ENCODE measurements around the gene ZNF326. TPM values are rescaled to one million over a fixed set of nuclear protein-coding genes. Genes with fewer than 3 reads are reported as not detected.

Gene ZNF326

DNA sequence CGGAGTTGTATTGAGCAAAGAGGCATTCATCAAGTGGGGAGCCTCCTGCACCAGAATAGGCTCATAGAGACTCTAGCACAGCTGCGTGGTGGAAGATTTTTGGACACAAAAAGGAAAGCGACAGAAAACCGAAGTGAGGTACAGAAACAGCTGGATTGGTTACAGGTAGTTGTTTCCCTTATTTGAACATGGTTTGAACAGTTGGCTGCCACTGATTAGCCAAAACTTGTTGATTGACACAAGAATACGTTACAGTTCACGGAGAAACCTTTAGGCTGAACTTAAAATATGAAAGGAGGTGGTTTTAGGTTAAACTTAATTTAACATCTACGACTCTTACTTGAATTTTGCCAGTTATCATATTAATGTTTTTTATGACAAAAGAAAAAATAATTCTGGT lies 89.1 kb downstream of the ZNF326 start:
- H4K8ac ChIP-seq (ENCODE audit: low read depth, low read length) = no peak overlapping the region
- H4K91ac ChIP-seq (ENCODE audit: low read depth, low read length, poor library complexity) = no peak overlapping the region
- no peak overlapping the region for H2AFZ ChIP-seq (ENCODE audit: low read length)
- no peak overlapping the region for H3K4me3 ChIP-seq (ENCODE audit: low read length in 2 of 2)
- H2BK120ac ChIP-seq (ENCODE audit: low read depth, low read length) = no peak overlapping the region
- H3K4me1 ChIP-seq (ENCODE audit: control insufficient read depth in 2 of 2, insufficient read depth in 1 of 2, low read depth in 1 of 2, low read length in 2 of 2) = no peaks in the 10 kb centered on the region
- no peaks in the 10 kb centered on the region for H3K9me3 ChIP-seq (replicated peaks in 1 of 2; ENCODE audit: control insufficient read depth in 2 of 2, insufficient read depth in 1 of 2, low read depth in 1 of 2, low read length in 2 of 2)
- H3K27ac ChIP-seq (replicated peaks; ENCODE audit: low read length) = no peak overlapping the region
- H3K18ac ChIP-seq (ENCODE audit: low read length) = no peak overlapping the region
- no CpG with 5 or more reads among the region's 7 CpGs for WGBS, 2 donors (ENCODE audit: extremely low coverage in 2 of 2, insufficient read length in 2 of 2, insufficient replicate concordance in 1 of 2)
- H3K79me1 ChIP-seq (ENCODE audit: low read depth, low read length) = no peaks in the 10 kb centered on the region
- H3K4me2 ChIP-seq (ENCODE audit: insufficient read depth, low read length, poor library complexity, severe bottlenecking) = no peak overlapping the region
- H2AK5ac ChIP-seq (ENCODE audit: low read depth, low read length) = no peak overlapping the region
- H2BK15ac ChIP-seq (ENCODE audit: low read length) = no peak overlapping the region
- no peak overlapping the region for H3K14ac ChIP-seq (ENCODE audit: low read length)
- DNase-seq (ENCODE audit: low spot score) = no peak
- H2BK12ac ChIP-seq (ENCODE audit: low read length) = no peak overlapping the region
- no peak overlapping the region for H3K23ac ChIP-seq (ENCODE audit: low read depth, low read length, poor library complexity)
- H3K36me3 ChIP-seq (replicated peaks in 1 of 2; ENCODE audit: control insufficient read depth in 2 of 2, insufficient read depth in 2 of 2, low read length in 2 of 2) = no peaks in the 10 kb centered on the region
- H3K27me3 ChIP-seq (ENCODE audit: control insufficient read depth in 3 of 3, insufficient read depth in 3 of 3, low read depth in 1 of 3, low read length in 3 of 3) = peaks cover 0 to 6% (median 0%) of the 10 kb centered on the region in 3 experiments
- H3K4ac ChIP-seq (ENCODE audit: low read length) = no peak overlapping the region
- H3K9ac ChIP-seq (ENCODE audit: low read depth, low read length, poor library complexity) = no peak overlapping the region
- no peak overlapping the region for H2BK5ac ChIP-seq (ENCODE audit: low read length)

Small RNA genes lying within 50 kb of the gene (small RNA-seq; reads per million reads assigned to genes)
- gene RN7SKP272 (ENCODE audit: insufficient read depth) = not detected

Measured in neuronal stem cell (in vitro differentiated cells).